Dermis blood vessel endothelial cell (primary cell): ENCODE results near the gene ACTL8. TPM values are rescaled to one million over a fixed set of nuclear protein-coding genes. Genes with fewer than 3 reads are reported as not detected.

Experiments used
- DNase-seq: peaks from one replicate; pipeline ENCODE4 v3.0.0; 2010
- total RNA-seq: library from RNA; depleted of rRNA; stranded (reverse); fragments of >200 nt; gene quantifications from 2 replicates; pipeline ENCODE4 v1.2.3, GENCODE V29; 2014

ACTL8 gene
- total RNA-seq, 1 donor from 2014 or later = not detected

GRCh38 chr1:17849216-17849615 lies 94.1 kb downstream of the ACTL8 start:
- no peak for DNase-seq

DNA sequence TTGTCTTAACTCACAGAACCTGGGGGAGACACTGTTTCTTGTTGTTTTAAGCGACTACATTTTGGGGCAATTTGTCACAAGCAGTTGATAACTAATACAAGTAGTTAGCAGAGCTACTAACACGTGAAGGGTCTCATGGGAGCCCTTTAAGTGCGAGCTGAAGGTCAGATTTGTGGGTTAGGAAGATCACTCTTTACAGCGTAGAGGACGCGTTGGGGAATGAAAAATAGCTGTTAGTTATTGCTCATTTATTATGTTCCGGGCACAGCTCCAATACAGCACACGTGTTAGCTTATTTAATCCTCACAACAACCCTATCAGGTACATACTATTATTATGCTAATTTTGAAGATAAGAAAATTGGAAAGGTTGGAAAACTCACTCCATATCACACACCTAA lies 95.9 kb downstream of the ACTL8 start:
- DNase-seq = no peak

- no peak for DNase-seq
Observed at GRCh38 chr1:17852383-17852782, 97.2 kb downstream of the ACTL8 start.

DNA sequence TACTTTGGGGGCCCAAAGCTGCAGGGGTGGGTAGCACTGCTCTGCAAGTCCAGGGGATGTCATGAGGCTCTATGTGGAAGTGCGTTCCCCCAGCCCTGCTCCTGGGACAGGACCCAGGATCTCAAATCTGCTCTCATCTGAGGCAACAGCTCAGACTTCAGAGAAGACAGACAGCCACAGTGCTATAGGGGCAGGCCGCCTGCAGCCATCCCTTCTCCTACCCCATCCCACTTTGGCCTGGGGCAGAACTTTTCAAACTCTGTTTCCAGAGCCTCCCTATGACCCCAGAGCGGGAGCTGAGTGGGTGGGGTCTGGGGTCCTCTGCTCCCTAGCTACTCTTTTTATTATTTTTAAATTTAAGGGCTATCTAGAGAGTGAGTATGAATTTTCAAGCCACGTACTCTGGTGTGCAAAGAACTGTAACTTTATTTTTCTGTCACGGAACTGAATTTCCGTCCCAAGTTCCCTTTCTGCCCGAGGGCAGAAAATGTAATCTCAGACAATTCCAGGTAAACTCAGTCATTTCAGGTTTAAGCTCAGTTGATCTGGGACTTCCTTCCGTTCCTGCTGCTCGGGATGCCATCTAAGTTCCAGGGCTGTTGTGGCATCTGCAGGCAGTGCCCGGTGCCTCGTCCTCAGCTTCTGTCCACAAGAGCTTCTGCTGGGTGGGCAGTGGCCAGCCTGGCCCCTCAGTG lies 98.3 kb downstream of the ACTL8 start:
- DNase-seq = no peak

DNA sequence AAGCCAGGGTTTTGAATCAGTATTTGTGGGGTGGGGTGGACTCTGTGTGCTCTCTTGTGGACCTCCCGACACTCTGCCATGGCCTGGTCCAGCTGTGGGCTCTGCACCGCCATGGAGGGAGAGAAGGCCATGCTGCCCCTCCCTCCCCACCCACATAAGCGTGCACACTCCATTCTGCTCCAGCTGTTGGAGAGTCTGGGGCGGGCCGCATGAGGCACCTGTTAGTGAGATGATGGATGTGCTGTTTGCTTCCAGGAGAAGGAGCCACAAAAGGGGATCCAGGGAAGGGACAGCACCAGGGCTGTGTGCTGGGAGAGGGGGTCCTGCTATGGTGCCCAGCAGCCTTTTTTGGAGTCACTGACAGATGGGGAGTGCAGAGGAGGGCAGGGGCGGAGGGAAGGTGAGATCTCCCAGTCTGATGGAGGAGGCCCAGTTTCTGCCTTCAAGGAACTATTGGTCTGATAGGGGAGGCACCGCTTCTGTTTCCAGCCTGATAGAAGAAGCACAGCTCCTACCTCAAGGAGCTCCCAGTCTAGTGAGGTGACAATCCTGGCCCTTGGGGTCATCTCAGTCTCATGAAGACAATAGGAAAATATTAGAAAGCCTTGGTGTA lies 101.5 kb downstream of the ACTL8 start:
- DNase-seq = no peak

DNA sequence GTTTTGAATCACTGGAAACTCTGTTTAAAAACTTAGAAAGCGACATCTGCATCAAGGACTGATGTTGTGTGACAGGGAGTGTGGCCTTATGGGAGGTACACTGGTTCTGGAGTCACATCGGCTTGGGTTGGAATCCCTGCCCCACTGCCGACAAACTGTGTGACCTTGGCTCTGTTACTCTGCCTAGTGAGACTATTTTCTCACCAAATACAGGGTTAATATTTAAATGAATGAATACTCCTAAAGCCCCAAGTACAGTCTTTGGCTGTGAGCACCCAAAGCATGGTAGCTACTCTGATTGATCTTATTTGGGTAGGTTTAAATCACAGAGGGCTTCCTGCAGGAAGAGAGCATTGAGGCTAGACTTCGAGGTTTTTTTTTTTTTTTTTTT lies 102.0 kb downstream of the ACTL8 start:
- DNase-seq = no peak

- no peak for DNase-seq
Observed at GRCh38 chr1:17857996-17858395, 102.9 kb downstream of the ACTL8 start.

DNA sequence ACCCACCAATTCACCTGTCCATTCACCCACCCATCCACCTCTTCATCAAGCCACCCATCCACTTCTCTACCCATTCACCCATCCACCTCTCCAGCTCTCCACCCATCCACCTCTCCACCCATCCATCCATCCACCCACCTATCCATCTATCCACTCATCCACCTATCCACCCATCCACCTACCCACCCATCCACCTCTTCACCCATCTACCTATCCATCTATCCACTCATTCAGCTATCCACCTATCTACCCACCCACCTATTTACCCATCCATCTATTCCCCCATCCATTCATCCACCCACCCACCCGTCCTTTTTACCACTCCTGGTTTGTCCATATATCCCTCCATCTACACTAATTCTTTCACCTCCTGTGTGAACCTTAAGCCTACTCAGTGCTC lies 105.7 kb downstream of the ACTL8 start:
- DNase-seq = no peak

DNA sequence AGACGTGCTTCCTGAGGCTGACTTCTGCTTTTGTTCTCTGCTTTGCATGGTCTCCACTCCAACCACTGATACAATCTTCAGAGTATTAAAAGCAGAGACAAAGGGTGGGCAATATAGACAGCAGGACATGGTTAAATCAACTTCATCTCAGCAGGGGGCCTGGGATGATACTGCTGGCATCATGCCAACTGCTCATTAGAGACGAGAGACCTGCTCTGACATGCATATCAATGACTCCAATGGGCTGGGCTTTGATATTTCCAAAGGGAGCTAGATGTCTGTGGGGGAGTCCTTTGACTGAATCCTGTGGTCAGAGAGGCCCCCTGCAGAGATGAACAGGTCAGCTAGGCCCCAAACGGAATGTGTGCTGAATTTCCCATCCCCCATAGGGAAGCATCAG lies 106.6 kb downstream of the ACTL8 start:
- no peak for DNase-seq

- no peak for DNase-seq
Observed at GRCh38 chr1:17862121-17862520, 107.0 kb downstream of the ACTL8 start.

DNA sequence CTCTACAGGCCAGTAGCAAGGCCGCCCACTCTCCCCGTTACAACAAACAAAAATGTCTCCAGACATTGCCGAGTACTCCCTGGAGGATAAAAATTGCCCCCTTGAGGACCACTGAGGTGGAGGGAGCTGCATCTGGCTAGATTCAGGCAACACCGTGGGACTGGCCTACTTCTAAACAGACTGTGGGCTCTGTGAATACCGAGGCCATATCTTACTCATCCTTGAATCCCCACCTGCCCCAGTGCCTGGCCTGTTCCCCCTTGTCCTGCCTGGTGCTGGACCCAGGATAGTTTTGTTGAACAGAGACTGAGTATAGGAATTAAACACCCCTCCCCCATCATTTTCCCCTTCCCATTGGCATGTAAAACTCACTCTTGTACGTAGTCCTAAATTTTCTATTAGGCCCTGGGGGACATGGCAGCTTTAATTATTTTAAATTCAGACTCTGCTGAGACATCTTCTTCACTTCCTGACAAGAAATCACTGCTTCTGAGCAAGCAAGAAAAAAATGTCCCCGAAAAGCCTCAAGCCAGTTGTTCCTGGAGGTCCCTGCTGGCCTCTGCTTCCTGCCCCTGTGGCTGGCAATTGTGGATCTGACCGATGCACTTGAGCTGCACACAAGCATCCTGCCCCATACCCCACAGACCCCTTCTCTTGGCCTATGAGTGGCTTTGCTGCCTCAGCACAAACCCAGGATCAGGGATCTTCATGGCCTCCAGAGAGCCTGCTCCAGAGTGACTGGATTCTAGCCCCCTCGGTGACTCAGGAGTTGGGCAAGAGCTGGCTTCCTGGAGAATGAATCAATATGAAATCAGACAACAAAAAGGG lies 111.0 kb downstream of the ACTL8 start:
- DNase-seq = no peak

DNA sequence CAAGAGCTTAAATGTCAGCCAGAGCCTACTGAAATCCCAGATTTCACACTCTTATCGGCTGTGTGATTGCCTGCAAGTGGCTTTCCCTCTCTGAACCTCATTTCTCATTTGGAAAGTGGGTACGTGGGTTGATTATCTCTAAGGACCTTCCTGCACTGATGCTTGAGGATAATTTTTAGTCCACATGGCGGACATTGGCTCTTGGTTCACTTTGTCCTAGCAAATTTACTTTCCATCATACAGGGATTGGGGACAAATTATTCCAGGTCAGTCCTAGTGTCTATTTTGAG lies 111.6 kb downstream of the ACTL8 start:
- no peak for DNase-seq

DNA sequence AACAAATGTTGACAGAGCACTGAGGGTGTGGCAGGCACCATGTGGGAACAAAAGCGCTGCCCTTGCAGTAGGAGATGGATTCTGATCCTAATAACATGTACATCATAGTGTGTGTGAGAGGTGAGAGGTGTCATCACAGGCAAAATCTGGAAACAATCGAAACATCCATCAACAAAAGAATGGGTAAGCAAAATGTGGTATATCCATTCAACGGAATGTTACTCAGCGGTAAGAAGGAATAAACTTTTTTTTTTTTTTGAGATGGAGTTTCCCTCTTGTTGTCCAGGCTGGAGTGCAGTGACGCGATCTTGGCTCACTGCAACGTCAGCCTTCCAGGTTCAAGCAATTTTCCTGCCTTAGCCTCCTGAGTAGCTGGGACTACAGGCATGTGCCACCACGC lies 112.3 kb downstream of the ACTL8 start:
- DNase-seq = no peak

DNA sequence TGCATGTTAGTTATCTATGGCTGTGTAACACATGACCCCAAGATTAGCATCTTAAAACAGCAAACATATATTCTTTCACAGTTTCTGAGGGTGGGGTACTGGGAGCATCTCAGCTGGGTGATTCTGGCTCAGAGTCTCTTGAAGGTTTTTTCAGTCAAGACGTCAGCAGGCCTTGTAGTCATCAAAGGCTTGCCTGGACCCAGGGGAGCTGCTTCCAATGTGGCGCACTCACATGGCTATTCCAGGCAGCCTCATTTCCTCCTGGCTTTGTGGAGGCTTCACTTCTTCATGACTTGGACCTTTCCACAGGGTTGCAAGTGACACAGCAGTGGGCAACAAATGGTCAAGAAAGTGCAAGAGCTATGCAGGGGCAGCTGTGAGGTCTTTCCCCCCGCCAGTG lies 114.7 kb downstream of the ACTL8 start:
- no peak for DNase-seq

DNA sequence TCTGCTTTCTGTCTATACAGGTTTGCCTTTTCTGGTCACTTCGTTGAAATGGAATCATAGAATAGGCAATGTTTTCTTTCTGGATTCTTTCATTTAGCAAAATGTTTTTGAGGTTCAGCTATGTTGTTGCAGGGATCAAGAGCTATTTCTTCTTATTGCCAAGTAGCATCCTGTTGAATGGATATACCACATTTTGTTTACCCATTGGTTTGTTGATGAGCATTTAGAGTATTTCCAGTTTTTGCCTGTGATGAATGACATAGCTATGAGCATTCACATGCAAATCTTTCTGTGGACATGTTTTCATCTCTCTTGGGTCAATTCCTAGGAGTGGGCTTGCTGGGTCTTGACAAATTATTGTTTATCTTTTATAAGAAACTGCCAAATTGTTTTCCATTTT lies 115.5 kb downstream of the ACTL8 start:
- no peak for DNase-seq

DNA sequence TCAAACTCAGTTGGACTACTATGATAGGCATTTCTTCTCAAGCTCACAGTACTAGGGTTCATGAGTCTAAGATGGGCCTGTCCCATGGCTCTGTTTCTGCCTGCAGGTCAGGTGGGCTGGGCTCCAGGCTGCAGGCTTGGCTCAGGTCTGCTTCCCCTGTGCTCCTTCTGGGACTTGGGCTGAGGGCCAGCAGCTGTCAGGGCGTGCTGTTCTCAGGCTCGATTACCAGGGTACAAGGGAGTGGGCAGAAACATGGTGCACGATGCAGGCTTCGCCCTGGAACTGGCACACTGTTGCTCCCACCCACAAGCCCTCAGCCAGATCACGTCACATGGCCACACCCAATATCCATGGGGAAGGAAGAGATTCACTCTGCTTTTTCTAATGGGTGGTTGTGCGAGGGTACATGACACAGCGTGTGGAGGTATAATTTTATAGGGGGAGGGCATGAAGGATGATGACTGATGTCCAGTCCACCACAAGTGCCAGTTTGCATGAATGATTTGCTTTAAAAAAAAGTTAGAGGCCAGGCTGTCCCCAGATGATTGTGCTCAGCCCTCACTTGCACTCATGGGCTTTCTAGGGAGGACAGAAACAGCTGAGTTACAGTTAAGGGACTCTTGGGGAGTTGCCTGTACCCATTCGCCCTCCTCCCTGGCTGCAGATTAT lies 118.0 kb downstream of the ACTL8 start:
- no peak for DNase-seq

GRCh38 chr1:17874231-17874630 lies 119.1 kb downstream of the ACTL8 start:
- DNase-seq = no peak

DNA sequence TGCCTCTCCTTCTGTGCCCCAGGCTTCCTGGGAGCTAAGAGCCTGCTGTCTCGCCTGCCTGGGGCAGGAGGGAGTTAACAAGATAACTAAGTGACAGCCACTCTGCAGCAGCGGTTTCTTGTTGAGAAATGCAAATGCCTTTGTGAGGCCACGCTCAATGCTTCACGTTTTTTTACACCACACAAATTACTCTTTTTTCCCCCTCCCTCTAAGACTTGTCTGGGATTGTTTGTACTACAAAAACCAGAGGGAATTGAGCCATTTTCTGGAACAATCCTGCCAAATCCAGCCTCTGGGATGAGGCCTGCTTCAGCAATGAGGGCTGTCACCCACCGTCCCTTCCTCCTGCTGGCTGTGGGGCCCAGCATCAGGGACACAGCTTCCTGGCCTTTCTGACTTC lies 119.6 kb downstream of the ACTL8 start:
- DNase-seq = no peak

GRCh38 chr1:17875171-17875881 lies 120.2 kb downstream of the ACTL8 start:
- no peak for DNase-seq

DNA sequence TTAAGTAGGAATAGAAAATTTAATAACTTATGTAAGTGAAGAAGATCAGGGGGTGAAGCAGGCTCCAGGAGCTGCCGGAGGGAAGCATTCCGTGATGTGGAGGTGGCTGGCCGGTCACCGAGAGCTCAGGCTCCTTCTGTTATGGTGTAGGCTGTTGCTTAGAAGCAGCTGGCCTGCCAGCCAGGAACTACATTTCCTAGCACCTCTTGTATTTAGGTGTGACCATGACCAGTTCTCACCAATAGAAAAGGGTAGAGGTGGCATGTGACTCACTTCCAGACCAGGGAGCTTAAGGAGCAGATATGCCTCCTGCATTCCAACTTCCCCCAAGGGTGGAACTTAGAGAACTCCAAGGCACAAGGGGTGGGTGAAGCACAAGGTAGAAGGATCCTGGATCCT lies 120.7 kb downstream of the ACTL8 start:
- DNase-seq = no peak
